Activated naive CD4-positive, alpha-beta T cell treated with anti-CD3 and anti-CD28 coated beads, Interleukin-2, amount 10 ng/mL, durations not matched to agents 7 days and 5 days (primary cell): Measurements from ENCODE around the gene SCUBE1.

Experiments
- CTCF ChIA-PET: fragments of 350-600 bp; sonication (Branson Sonifier 250); formaldehyde crosslinking; loops from one replicate; lab custom pipeline; 2021; ENCODE audit warnings: antibody characterized with exemption; lab: Charles Lee
- DNase-seq: peaks from one replicate; pipeline ENCODE4 v3.0.0-alpha.2; 2020
- H3K27ac Mint-ChIP-seq: one replicate; pipeline ENCODE4 v1.8.0; 2021; ENCODE audit warnings: mild to moderate bottlenecking, moderate library complexity, mixed read lengths
- H3K27me3 Mint-ChIP-seq: one replicate; pipeline ENCODE4 v1.8.0; 2021; ENCODE audit warnings: mild to moderate bottlenecking, mixed read lengths
- H3K36me3 Mint-ChIP-seq: one replicate; pipeline ENCODE4 v1.8.0; 2021; ENCODE audit warnings: mixed read lengths
- H3K4me1 Mint-ChIP-seq: one replicate; pipeline ENCODE4 v1.8.0; 2021; ENCODE audit warnings: mixed read lengths
- H3K4me3 Mint-ChIP-seq: one replicate; pipeline ENCODE4 v1.8.0; 2021; ENCODE audit warnings: mild to moderate bottlenecking, moderate library complexity, mixed read lengths
- H3K9me3 Mint-ChIP-seq: one replicate; pipeline ENCODE4 v1.8.0; 2021; ENCODE audit warnings: mixed read lengths

Gene SCUBE1

DNA sequence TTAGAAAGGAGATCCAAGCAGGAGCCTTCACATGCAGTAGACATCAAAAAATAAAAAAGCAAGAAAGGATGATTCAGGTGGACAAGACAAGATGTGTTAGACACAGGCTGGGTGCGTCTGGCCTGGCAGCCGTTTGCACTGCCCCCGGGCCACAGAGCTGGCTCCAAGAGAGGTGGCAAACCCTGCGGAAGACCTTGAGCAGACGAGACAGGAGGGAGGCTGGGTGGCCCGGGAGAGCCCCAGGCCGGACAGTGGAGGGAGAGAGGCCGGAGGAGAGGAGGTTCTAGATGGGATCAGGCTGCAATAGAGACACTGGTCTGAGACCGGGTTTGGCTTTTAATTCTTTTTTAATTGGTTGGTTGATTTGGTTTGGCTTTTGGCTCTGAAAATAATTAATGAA lies 86.6 kb downstream of the SCUBE1 start:
- H3K4me1 Mint-ChIP-seq: peaks cover 22% of the 10 kb centered on the region
- peaks cover 82% of the 10 kb centered on the region for H3K27me3 Mint-ChIP-seq
- no peak overlapping the region for H3K27ac Mint-ChIP-seq
- DNase-seq: no peak
- CTCF ChIA-PET: no interaction called here
- H3K36me3 Mint-ChIP-seq: no peaks in the 10 kb centered on the region
- H3K4me3 Mint-ChIP-seq: no peak overlapping the region
- H3K9me3 Mint-ChIP-seq: no peaks in the 10 kb centered on the region

DNA sequence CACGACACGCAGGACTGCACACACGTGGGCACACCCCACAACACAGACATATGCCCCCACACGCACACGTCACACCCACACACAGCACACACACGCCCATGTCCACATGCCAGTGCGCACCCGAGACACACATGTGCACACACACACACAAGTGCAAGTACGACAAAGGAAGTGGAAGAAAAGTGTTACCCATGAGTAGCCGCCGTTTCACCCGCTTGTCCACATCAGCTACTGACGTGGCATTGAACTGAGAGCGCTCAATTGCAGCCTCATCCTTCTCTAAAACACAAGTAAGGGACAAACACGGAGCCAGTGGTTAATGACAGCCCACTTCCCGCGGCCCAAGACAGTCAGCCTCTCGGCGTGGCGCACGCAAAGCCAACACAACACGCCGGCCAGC lies 87.9 kb downstream of the SCUBE1 start:
- H3K4me3 Mint-ChIP-seq: no peak overlapping the region
- no peak for DNase-seq
- H3K4me1 Mint-ChIP-seq: peaks cover 22% of the 10 kb centered on the region
- CTCF ChIA-PET: interaction anchor here (2.4 kb wide), 1 partner anchor 24 kb away, joined by 7 read pairs; no protein-coding TSS in a partner anchor
- H3K9me3 Mint-ChIP-seq: no peaks in the 10 kb centered on the region
- no peak overlapping the region for H3K27ac Mint-ChIP-seq
- peaks cover 80% of the 10 kb centered on the region for H3K27me3 Mint-ChIP-seq
- H3K36me3 Mint-ChIP-seq: no peaks in the 10 kb centered on the region

DNA sequence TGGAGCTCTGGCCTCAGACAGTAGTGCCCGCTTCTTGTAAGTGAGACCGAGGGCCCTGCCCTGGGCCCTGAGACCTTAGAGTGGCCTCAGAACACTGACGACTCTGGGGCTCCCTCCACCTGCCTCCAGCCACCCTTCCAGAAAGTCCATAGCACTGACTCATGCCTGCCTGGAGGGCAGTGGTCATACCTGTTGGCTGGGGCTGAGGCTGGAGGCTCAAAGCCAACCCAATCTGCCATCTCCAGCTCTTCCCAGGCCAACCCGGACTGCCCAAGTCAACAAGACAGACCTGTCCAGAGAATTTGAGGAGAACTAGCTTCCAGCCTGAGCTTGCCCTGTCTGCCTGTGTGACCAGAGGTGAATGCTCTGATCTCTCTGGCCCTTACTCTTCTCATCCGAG lies 89.3 kb downstream of the SCUBE1 start:
- Mint-ChIP-seq H3K36me3 (no peaks in the 10 kb centered on the region), H3K27ac (no peak overlapping the region), H3K27me3 (peaks cover 71% of the 10 kb centered on the region), H3K4me3 (no peak overlapping the region), H3K4me1 (peaks cover 22% of the 10 kb centered on the region), H3K9me3 (no peaks in the 10 kb centered on the region)
- DNase-seq: no peak
- CTCF ChIA-PET: interaction anchor here (1.2 to 2.4 kb wide), 2 partner anchors 22 to 93 kb away, joined by 3 to 7 read pairs; no protein-coding TSS in a partner anchor

DNA sequence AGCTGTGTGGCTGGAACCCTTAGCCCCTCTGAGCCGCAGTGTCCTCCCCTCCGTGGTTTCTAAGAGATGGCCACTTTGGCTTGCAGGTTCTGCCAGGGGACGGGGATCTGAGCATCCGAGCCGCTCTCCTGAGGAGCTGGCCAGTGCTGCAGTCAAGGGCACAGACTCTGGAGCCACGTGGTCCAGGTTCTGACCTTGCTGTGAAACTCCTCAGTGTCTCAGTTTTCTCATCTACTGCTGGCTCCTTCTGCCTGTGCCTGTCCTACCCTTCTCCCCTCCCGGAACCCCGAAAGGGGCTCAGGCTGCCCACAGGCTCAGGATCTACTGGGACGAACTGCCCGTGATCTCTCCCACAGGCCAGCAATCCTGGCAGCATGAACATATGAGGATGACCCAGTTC lies 90.9 kb downstream of the SCUBE1 start:
- no peaks in the 10 kb centered on the region for H3K9me3 Mint-ChIP-seq
- no peak overlapping the region for H3K27ac Mint-ChIP-seq
- H3K4me3 Mint-ChIP-seq: no peak overlapping the region
- no peaks in the 10 kb centered on the region for H3K36me3 Mint-ChIP-seq
- CTCF ChIA-PET: no interaction called here
- H3K4me1 Mint-ChIP-seq: peaks cover 15% of the 10 kb centered on the region
- H3K27me3 Mint-ChIP-seq: peaks cover 62% of the 10 kb centered on the region
- DNase-seq: no peak

DNA sequence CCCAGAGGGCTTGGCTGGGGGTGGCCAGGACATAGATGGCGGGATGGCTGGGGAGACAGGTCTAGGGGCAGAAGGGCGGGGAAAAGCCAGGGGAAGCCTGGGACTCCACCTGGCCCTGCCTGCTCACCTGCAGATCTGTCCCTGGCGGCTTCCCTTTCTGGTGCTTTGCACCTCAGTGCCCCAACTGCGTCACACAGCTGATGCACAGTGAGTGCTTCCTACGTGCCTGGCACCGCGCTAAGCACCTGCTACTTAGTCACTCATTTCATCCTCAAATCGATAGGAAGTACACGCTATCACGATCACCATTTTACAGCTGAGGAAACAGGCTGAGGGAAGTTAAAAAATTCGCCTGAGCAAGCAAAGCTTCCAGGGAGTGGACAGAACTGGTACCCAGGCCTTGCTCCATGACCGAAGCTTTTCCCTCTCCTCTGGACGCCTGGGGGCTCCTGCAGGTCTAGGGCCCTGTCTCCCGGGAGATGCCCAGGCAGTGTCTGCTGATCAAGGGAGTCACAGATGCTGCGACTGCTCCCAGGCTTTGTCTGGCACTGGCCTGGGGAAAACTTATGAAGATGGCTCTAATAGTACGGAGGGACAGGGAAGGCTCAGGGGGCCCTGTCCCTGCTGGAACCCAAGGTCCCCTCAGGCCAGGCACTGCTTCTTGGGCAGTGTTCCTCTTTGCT lies 93.2 kb downstream of the SCUBE1 start:
- CTCF ChIA-PET: interaction anchor here (0.9 to 2.2 kb wide), 2 partner anchors 18 to 135 kb away, joined by 3 to 6 read pairs; no protein-coding TSS in a partner anchor
- DNase-seq: no peak
- H3K27ac Mint-ChIP-seq: no peak overlapping the region
- no peaks in the 10 kb centered on the region for H3K9me3 Mint-ChIP-seq
- H3K4me3 Mint-ChIP-seq: no peak overlapping the region
- peaks cover 50% of the 10 kb centered on the region for H3K27me3 Mint-ChIP-seq
- no peaks in the 10 kb centered on the region for H3K36me3 Mint-ChIP-seq
- H3K4me1 Mint-ChIP-seq: no peaks in the 10 kb centered on the region

DNA sequence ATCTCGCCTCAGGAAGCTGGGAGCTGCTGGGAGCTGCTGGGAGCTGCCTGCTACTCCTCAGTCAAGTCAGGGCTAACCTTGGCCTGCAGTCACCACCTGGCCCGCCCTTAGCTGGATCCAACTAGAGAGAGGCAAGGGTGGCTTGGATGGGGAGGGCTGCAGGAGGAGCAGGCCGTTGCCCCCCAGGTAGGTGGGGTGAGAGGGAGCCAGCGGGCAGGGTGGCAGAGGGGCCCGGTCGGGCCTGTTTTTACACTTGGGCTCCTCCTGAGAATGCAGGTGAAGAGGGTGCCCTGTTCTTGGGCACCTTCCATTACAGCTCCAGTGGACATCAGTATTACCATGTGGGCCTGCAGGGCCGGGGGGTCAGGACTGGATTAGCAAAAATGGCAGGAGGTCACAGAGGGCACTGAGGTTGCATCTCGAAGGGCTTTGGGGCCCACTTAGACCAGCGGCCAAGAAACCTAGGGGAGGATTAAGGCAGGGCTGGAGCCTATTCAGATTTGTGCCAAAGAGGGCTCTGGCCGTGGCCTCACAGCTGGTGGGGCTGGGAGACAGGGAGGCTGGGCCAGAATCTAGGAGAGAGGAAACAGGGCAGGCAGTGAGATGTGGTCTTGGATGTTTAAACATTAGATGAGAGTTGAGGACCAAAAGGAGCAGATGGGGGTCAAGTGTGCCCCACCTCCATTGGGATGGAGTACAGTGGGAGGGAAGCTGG lies 95.5 kb downstream of the SCUBE1 start:
- no peaks in the 10 kb centered on the region for H3K36me3 Mint-ChIP-seq
- H3K9me3 Mint-ChIP-seq: no peaks in the 10 kb centered on the region
- no peak overlapping the region for H3K4me3 Mint-ChIP-seq
- H3K4me1 Mint-ChIP-seq: no peaks in the 10 kb centered on the region
- H3K27me3 Mint-ChIP-seq: peaks cover 32% of the 10 kb centered on the region
- DNase-seq: no peak
- CTCF ChIA-PET: interaction anchor here (1.4 kb wide), 2 partner anchors 16 to 60 kb away, joined by 3 to 5 read pairs; no protein-coding TSS in a partner anchor
- no peak overlapping the region for H3K27ac Mint-ChIP-seq

DNA sequence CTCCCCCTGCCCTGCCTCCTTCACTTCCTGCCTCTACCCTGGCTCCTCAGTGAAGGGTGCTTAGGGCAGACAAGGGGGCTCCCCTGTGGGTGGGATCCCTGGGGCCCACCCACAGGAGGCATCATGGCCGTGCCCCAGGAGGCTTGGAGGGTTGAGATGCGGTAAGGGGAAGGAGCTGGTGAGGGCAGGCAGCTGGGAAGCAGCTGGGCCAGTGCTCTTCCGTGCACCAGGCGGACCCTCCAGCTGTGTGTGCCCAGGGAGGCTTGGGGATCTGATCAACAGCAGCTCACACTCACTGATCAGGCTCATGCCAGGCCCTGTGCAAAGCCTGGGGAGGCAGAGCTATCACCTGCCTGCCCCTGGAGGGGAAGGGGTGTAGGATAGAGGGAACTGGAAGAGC lies 97.0 kb downstream of the SCUBE1 start:
- CTCF ChIA-PET: interaction anchor here (1.0 to 1.4 kb wide), 4 partner anchors 15 to 100 kb away, joined by 3 to 5 read pairs (median 4); no protein-coding TSS in a partner anchor

DNA sequence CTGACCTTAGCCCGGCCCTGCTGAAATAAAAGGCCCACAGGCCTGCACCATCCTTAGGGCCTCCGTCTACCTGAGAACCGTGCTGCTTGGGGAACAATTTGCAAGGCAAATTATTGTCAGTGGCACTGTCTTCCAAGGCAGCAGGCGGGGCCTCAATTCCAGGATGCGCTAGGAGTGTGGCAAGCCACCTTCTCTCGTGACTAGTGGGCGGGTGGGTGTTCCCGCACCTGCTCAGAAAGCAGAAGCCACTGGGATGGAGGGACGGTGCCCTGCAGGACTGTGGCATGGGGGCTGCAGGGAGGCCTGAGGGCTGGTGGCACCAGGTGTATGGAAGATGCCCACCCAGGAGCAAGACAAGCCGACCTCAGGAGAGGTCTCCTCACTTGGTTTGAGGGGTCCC lies 97.5 kb downstream of the SCUBE1 start:
- Mint-ChIP-seq H3K27me3 (peaks cover 37% of the 10 kb centered on the region), H3K4me1 (no peaks in the 10 kb centered on the region), H3K27ac (no peak overlapping the region), H3K36me3 (no peaks in the 10 kb centered on the region), H3K4me3 (no peak overlapping the region), H3K9me3 (no peaks in the 10 kb centered on the region)
- DNase-seq: no peak
- CTCF ChIA-PET: interaction anchor here (1.0 to 1.4 kb wide), 3 partner anchors 14 to 100 kb away, joined by 3 to 5 read pairs (median 5); no protein-coding TSS in a partner anchor

More for the DNA sequence above, 97.0 kb downstream of the SCUBE1 start:
- no peaks in the 10 kb centered on the region for H3K36me3 Mint-ChIP-seq
- no peaks in the 10 kb centered on the region for H3K4me1 Mint-ChIP-seq
- no peaks in the 10 kb centered on the region for H3K9me3 Mint-ChIP-seq
- H3K4me3 Mint-ChIP-seq: no peak overlapping the region
- no peak overlapping the region for H3K27ac Mint-ChIP-seq
- no peak for DNase-seq
- H3K27me3 Mint-ChIP-seq: peaks cover 32% of the 10 kb centered on the region

DNA sequence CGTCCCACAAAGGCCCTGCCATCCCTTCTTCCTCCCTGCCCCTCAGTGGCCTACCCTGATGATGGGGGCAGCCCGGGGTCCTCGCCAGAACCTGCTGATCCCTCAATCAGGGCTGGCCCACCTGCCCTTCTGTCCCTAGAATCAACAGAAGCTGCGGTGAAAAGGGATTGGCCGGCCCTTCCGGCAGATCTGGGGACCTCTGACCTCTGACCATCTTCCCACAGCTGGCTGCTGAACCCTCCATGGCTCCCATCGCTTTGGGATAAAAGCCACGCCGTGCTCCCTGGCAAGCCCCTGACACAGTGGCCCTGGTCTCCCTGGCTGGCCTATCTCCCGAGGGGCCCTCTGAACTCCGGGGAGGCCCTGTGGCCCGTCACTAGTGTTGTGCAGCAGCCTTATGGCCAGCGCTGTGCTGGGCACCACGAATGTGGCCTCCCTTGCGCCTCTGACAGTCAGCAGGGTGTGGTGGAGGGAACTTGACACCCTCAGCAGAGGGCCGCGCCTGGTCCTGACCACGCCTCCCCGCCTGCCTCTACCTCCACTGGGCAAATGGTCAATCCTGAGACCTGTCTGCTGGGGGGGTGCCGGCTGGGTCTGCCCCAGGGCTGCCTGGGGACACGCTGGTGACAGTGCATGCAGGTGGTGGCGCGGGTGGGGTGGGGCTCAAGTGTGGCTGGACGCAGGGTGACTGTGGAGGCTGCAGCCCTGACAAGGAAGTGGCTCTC lies 98.2 kb downstream of the SCUBE1 start:
- CTCF ChIA-PET: no interaction called here
- Mint-ChIP-seq H3K4me1 (no peaks in the 10 kb centered on the region), H3K27ac (no peak overlapping the region), H3K36me3 (no peaks in the 10 kb centered on the region), H3K9me3 (no peaks in the 10 kb centered on the region), H3K27me3 (peaks cover 39% of the 10 kb centered on the region), H3K4me3 (no peak overlapping the region)
- no peak for DNase-seq

DNA sequence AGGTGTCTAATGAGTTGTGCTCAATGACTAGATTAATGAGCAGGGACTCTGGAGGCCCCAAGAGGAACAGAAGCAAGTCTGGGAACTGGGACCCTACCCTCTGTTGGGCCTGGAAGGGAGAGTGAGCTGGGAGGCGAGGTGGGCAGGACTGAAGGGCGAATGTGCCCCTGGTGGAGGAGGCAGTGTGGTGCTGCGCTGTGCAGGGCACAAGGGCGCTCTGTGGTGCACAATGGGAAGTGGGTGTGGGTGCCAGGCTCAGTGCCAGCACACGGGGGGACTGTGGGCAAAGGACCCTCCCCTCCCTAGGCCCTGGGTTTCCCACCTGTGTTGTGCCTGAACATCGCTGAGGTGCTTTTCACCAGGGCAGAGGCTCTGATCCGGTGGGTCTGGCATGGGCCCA lies 98.8 kb downstream of the SCUBE1 start:
- Mint-ChIP-seq H3K4me1 (no peaks in the 10 kb centered on the region), H3K9me3 (no peaks in the 10 kb centered on the region), H3K27ac (no peak overlapping the region), H3K4me3 (no peak overlapping the region), H3K27me3 (peaks cover 43% of the 10 kb centered on the region), H3K36me3 (no peaks in the 10 kb centered on the region)
- no peak for DNase-seq
- CTCF ChIA-PET: interaction anchor here (1.3 kb wide), 1 partner anchor 102 kb away, joined by 4 read pairs; no protein-coding TSS in a partner anchor

DNA sequence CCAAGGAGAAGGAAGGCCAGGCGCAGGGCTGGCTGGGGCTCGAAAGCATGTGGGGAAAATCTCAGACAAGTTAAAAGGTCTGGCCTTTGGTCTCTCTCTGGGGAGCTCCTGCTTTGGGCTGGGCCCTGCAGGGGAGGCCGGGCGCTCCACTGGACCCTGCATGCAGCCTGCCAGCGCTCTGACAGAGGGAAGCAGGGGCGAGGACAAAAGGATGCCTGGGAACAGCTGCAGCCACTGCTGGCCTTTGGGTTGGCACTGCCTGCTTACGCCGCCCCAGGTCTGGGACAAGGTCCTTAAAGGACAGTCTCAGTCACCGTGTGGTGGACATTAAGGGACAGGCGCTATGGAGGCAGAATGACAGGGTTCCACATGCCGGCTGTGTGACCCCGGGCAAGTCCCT lies 99.8 kb downstream of the SCUBE1 start:
- CTCF ChIA-PET: interaction anchor here (1.3 kb wide), 1 partner anchor 103 kb away, joined by 4 read pairs; no protein-coding TSS in a partner anchor
- no peaks in the 10 kb centered on the region for H3K9me3 Mint-ChIP-seq

DNA sequence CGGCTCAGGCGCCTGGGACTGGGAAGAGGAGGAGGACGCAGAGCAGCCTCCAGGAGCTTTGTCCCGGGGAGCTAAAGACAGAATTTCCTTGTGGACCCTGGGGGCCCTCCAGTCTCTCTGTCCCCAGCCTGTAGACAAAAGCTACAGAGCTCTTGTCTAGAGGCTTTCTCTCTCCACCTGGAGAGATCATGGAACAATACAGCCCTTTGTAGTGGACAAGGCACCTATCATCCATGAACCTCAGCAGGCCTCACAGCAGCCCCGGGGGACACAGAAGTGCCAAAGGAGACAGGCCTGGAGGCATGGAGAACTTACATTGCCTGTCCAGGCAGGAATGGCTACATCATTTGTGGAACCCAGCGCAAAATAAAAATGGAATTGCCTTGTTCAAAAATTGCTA lies 100.5 kb downstream of the SCUBE1 start:
- no peak overlapping the region for H3K4me3 Mint-ChIP-seq
- H3K27ac Mint-ChIP-seq: no peak overlapping the region
- H3K36me3 Mint-ChIP-seq: no peaks in the 10 kb centered on the region
- H3K9me3 Mint-ChIP-seq: no peaks in the 10 kb centered on the region
- DNase-seq: no peak
- CTCF ChIA-PET: interaction anchor here (0.7 kb wide), 1 partner anchor 104 kb away, joined by 3 read pairs; no protein-coding TSS in a partner anchor
- no peaks in the 10 kb centered on the region for H3K4me1 Mint-ChIP-seq
- H3K27me3 Mint-ChIP-seq: peaks cover 51% of the 10 kb centered on the region

More for the DNA sequence above, 99.8 kb downstream of the SCUBE1 start:
- Mint-ChIP-seq H3K27ac (no peak overlapping the region), H3K36me3 (no peaks in the 10 kb centered on the region), H3K4me3 (no peak overlapping the region), H3K27me3 (peaks cover 48% of the 10 kb centered on the region), H3K4me1 (no peaks in the 10 kb centered on the region)
- DNase-seq: no peak

DNA sequence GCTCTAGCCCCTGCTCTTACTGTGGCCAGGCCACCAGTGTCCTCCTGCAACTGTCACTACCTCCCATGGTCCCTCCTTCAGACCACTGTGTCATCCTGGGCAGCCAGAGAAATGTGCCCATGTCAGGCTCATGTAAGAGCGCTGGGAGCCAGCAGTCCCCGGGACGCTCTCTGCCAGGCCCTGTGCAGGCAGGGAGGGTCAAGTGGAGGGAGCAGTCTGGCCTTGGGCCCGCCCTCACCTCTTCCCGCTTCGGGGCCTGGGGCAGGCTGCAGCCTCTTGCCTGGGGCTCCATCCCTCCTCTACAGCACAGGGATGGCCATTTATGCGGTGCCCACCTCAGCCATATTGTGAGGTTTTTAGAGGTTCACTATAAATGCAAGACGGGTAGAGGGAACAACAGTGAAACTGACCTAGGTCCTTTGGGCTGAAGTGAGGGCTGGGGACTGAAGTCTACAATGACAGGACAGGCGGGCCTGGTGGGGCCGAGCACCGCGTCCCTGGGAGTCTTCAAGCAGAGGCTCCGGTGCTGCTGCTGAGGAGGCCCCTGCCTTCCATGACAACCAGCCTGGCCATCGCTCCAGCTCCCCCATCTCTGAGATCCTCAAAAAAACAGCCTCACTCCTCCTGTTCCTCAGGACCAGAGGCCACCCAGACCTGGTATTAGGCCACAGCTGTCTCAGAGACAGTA lies 101.3 kb downstream of the SCUBE1 start:
- H3K4me1 Mint-ChIP-seq: no peaks in the 10 kb centered on the region
- H3K9me3 Mint-ChIP-seq: no peaks in the 10 kb centered on the region
- H3K27ac Mint-ChIP-seq: no peak overlapping the region

More for the DNA sequence above, 101.3 kb downstream of the SCUBE1 start:
- Mint-ChIP-seq H3K27me3 (peaks cover 48% of the 10 kb centered on the region), H3K36me3 (no peaks in the 10 kb centered on the region), H3K4me3 (no peak overlapping the region)
- CTCF ChIA-PET: interaction anchor here (1.3 kb wide), 1 partner anchor 10 kb away, joined by 4 read pairs; no protein-coding TSS in a partner anchor
- no peak for DNase-seq
